Uterus (tissue), 2 donors: ENCODE measurements around the gene SLAMF9.

Experiments used
- CTCF ChIP-seq, 4 experiments: fragments of 200-600 bp in 2 of 4; fragments of 450-650 bp in 2 of 4; sonication (generic) in 2 of 4; IDR thresholded peaks; one replicate each; pipeline ENCODE4 v1.5.1; 2016 to 2019; ENCODE audit warnings: antibody characterized with exemption in 4 of 4, mild to moderate bottlenecking in 2 of 4, moderate library complexity in 1 of 4
- POLR2A ChIP-seq, 2 donors: fragments of 450-650 bp; IDR thresholded peaks; one replicate each; pipeline ENCODE4 v1.6.1; 2016; ENCODE audit warnings: antibody characterized with exemption in 2 of 2, mild to moderate bottlenecking in 1 of 2, moderate library complexity in 1 of 2

GRCh38 chr1:159911326-159912070, 42.5 kb downstream of the SLAMF9 start:
- TF ChIP-seq CTCF (IDR thresholded peaks at IDR 0.05) (no peak), POLR2A (IDR thresholded peaks at IDR 0.05) (no peak)
